ENCODE data around the gene ACVR1B. TPM values are rescaled to one million over a fixed set of nuclear protein-coding genes. Genes with fewer than 3 reads are reported as not detected.

Gene ACVR1B
- total RNA-seq, 1 donor from 2014 or later, result 9.3 TPM

Other genes starting within 250 kb of the ACVR1B start
- 0.32 TPM for gene FIGNL2, start 103.0 kb upstream of the ACVR1B start, total RNA-seq
- not detected for gene ANKRD33, start 63.6 kb upstream of the ACVR1B start, total RNA-seq
- 31.1 TPM for gene ACVRL1, start 44.2 kb upstream of the ACVR1B start, total RNA-seq
- 27.5 TPM for gene TAMALIN, start 55.2 kb downstream of the ACVR1B start, total RNA-seq
- gene NR4A1, start 99.7 kb downstream of the ACVR1B start, total RNA-seq, result 76.3 TPM
- 23.2 TPM for gene ATG101, start 118.3 kb downstream of the ACVR1B start, total RNA-seq
- not detected for gene SMIM41, start 128.0 kb downstream of the ACVR1B start, total RNA-seq
- 1.2 TPM for gene KRT80, start 240.3 kb downstream of the ACVR1B start, total RNA-seq

Measured in cardiac septum (tissue), 1 donor.